ENCODE data around the gene KIF26B.

Gene KIF26B

DNA sequence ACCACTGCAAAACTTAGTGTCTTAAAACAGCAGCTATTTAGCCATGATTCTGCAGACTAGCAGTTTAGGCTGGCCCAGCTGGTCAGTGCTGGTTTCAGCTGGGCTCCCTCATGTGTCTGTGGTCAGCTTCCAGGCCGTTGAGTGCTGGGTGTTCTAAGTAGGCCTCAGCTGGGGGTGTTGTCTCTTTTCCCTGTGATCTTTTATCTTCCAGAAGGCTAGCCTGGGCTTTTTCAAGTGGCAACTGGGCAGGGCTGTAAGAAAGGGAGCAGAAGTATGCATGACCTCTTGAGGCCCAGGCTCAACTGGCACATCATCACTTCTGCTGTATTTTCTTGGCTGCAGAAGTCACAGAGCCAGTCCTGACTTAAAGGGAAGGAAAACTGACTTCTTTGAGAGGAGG lies 136.1 kb downstream of the KIF26B start:
- H3F3A ChIP-seq (ENCODE audit: insufficient read depth) = no peaks in the 10 kb centered on the region
- TF ChIP-seq, protein P1, sequence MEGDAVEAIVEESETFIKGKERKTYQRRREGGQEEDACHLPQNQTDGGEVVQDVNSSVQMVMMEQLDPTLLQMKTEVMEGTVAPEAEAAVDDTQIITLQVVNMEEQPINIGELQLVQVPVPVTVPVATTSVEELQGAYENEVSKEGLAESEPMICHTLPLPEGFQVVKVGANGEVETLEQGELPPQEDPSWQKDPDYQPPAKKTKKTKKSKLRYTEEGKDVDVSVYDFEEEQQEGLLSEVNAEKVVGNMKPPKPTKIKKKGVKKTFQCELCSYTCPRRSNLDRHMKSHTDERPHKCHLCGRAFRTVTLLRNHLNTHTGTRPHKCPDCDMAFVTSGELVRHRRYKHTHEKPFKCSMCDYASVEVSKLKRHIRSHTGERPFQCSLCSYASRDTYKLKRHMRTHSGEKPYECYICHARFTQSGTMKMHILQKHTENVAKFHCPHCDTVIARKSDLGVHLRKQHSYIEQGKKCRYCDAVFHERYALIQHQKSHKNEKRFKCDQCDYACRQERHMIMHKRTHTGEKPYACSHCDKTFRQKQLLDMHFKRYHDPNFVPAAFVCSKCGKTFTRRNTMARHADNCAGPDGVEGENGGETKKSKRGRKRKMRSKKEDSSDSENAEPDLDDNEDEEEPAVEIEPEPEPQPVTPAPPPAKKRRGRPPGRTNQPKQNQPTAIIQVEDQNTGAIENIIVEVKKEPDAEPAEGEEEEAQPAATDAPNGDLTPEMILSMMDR (IDR thresholded peaks at IDR 0.05; ENCODE audit: insufficient read depth, low read length, poor library complexity, severe bottlenecking) = no peak
- TF ChIP-seq EZH2phosphoT487 (conservative IDR thresholded peaks at IDR 0.05; ENCODE audit: low read length) = no peak
- no peaks in the 10 kb centered on the region for H4K20me1 ChIP-seq (ENCODE audit: low read depth, low read length)
- no peaks in the 10 kb centered on the region for H3K9me2 ChIP-seq (replicated peaks; ENCODE audit: insufficient read depth, low read length)
- H2AFZ ChIP-seq (ENCODE audit: low read depth, low read length, severe bottlenecking) = no peak overlapping the region
- H3K27me3 ChIP-seq (ENCODE audit: low read length) = no peaks in the 10 kb centered on the region
- no peak overlapping the region for H3K27ac ChIP-seq (ENCODE audit: low read depth, low read length)
- H3K4me3 ChIP-seq (ENCODE audit: insufficient read depth, low read length, poor library complexity, severe bottlenecking) = no peak overlapping the region
- H3K9ac ChIP-seq (ENCODE audit: low read length) = no peak overlapping the region
- no peaks in the 10 kb centered on the region for H3K79me2 ChIP-seq (ENCODE audit: insufficient read depth, low read length)
- H3K4me2 ChIP-seq (ENCODE audit: low read depth, low read length, poor library complexity, severe bottlenecking) = no peak overlapping the region
- no peaks in the 10 kb centered on the region for H3K9me3 ChIP-seq (ENCODE audit: insufficient read depth, low read length)
- no peaks in the 10 kb centered on the region for H3K36me3 ChIP-seq (ENCODE audit: low read length)

DNA sequence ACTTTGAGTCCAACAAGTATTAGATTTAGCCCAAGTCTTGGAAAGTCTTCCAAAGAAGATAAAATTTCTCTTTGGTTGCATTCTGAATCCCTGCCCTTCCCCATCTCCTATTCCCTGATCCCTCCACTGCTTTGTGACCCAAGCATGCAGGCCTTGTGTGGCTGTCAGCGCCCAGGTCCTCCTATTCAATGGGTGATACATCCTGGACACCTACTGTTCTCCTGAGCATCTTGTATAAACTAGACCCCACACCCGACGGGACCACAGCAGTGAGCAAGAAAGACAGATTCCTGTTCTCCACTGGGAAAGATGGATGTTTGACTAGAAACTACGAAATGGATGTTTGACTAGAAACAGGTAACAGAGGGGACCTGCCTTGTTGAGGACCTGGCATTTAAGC lies 136.6 kb downstream of the KIF26B start:
- no peaks in the 10 kb centered on the region for H3K27me3 ChIP-seq (ENCODE audit: low read length)
- TF ChIP-seq, protein P1 (IDR thresholded peaks at IDR 0.05; ENCODE audit: insufficient read depth, low read length, poor library complexity, severe bottlenecking) = no peak
- no peak for TF ChIP-seq EZH2phosphoT487 (conservative IDR thresholded peaks at IDR 0.05; ENCODE audit: low read length)
- H2AFZ ChIP-seq (ENCODE audit: low read depth, low read length, severe bottlenecking) = no peak overlapping the region
- no peaks in the 10 kb centered on the region for H3F3A ChIP-seq (ENCODE audit: insufficient read depth)
- no peak overlapping the region for H3K4me3 ChIP-seq (ENCODE audit: insufficient read depth, low read length, poor library complexity, severe bottlenecking)
- H3K36me3 ChIP-seq (ENCODE audit: low read length) = no peaks in the 10 kb centered on the region
- H4K20me1 ChIP-seq (ENCODE audit: low read depth, low read length) = no peaks in the 10 kb centered on the region
- H3K9me3 ChIP-seq (ENCODE audit: insufficient read depth, low read length) = no peaks in the 10 kb centered on the region
- no peak overlapping the region for H3K4me2 ChIP-seq (ENCODE audit: low read depth, low read length, poor library complexity, severe bottlenecking)
- H3K9me2 ChIP-seq (replicated peaks; ENCODE audit: insufficient read depth, low read length) = no peaks in the 10 kb centered on the region
- no peaks in the 10 kb centered on the region for H3K79me2 ChIP-seq (ENCODE audit: insufficient read depth, low read length)
- H3K9ac ChIP-seq (ENCODE audit: low read length) = no peak overlapping the region
- H3K27ac ChIP-seq (ENCODE audit: low read depth, low read length) = no peak overlapping the region

DNA sequence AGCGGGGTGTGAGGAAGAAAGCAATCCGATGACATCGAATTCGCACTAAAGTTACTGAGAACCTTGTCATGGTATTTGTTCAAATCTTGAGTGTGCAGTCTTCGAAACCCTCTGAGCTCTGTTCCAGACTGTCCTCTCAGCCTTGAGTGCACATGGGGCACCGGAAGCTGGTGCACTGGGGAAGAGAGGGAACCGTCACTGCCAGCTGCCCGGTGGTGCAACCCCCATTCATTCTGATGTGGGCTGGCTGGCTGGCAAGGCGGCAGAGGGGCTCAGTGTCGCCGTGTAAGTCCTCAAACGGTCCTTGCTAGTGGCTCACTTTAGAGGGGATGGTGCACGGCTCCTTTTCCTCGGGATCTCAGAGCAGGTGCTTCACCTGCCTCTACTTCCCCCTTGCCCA lies 137.4 kb downstream of the KIF26B start:
- TF ChIP-seq EZH2phosphoT487 (conservative IDR thresholded peaks at IDR 0.05; ENCODE audit: low read length) = no peak
- TF ChIP-seq, protein P1 (IDR thresholded peaks at IDR 0.05; ENCODE audit: insufficient read depth, low read length, poor library complexity, severe bottlenecking) = no peak
- Histone ChIP-seq H3K4me3 (ENCODE audit: insufficient read depth, low read length, poor library complexity, severe bottlenecking) (no peak overlapping the region), H2AFZ (ENCODE audit: low read depth, low read length, severe bottlenecking) (no peak overlapping the region), H3K27me3 (ENCODE audit: low read length) (no peaks in the 10 kb centered on the region), H3K36me3 (ENCODE audit: low read length) (no peaks in the 10 kb centered on the region), H3K4me2 (ENCODE audit: low read depth, low read length, poor library complexity, severe bottlenecking) (no peak overlapping the region), H3K9me2 (replicated peaks; ENCODE audit: insufficient read depth, low read length) (no peaks in the 10 kb centered on the region), H3F3A (ENCODE audit: insufficient read depth) (no peaks in the 10 kb centered on the region), H3K9me3 (ENCODE audit: insufficient read depth, low read length) (no peaks in the 10 kb centered on the region), H3K79me2 (ENCODE audit: insufficient read depth, low read length) (no peaks in the 10 kb centered on the region), H3K9ac (ENCODE audit: low read length) (no peak overlapping the region), H4K20me1 (ENCODE audit: low read depth, low read length) (no peaks in the 10 kb centered on the region), H3K27ac (ENCODE audit: low read depth, low read length) (no peak overlapping the region)

Measured in SU-DHL-6 (cell line).